B cell (primary cell): ENCODE data around the gene PHACTR2. TPM values are rescaled to one million over a fixed set of nuclear protein-coding genes. Genes with fewer than 3 reads are reported as not detected.
"Not testable (repeated sequence)": the region's sequence is repeated elsewhere in the genome, so short reads cannot be mapped to it uniquely, and the experiment has no call there.

Experiments
- ATAC-seq: fragments of 200-7000 bp; cut with Tn5 transposase; one replicate; pipeline ENCODE4 v1.10.0; 2021; ENCODE audit warnings: low read depth, mild to moderate bottlenecking, moderate number of reproducible peaks, moderate library complexity
- CTCF ChIA-PET: fragments of 350-600 bp; sonication (Branson Sonifier 250); formaldehyde crosslinking; loops from one replicate; lab custom pipeline; 2021; ENCODE audit warnings: antibody characterized with exemption, inconsistent platforms; lab: Charles Lee
- POLR2A ChIA-PET: fragments of 350-600 bp; sonication (Branson Sonifier 250); formaldehyde crosslinking; loops from one replicate; lab custom pipeline; 2021; ENCODE audit warnings: antibody characterized with exemption; lab: Charles Lee
- DNase-seq: peaks from one replicate; pipeline ENCODE4 v3.0.0; 2013
- H2AFZ ChIP-seq: 2 replicates; pipeline ENCODE4 v1.6.1; 2012; ENCODE audit warnings: mild to moderate bottlenecking, low read depth, low read length; ENCODE audit not compliant: insufficient read depth, poor library complexity, severe bottlenecking
- H3K27ac ChIP-seq, 2 donors: 1 replicate in 1 of 2; 2 replicates in 1 of 2; pipeline ENCODE4 v1.5.1; 2012 to 2013; ENCODE audit warnings: low read length in 2 of 2, mild to moderate bottlenecking in 2 of 2, moderate library complexity in 1 of 2
- H3K27me3 ChIP-seq, 4 experiments: fragments of 200-600 bp in 1 of 4; sonication (generic) in 1 of 4; replicated peaks in 1 of 4; 1 replicate in 2 of 4; 2 replicates in 2 of 4; pipeline versions ENCODE4 v1.6.1 to v1.7.0; 2013 to 2016; ENCODE audit warnings: low read length in 3 of 4, mild to moderate bottlenecking in 2 of 4, mixed read lengths in 1 of 4, moderate library complexity in 1 of 4; ENCODE audit not compliant: insufficient read depth in 4 of 4, control insufficient read depth in 3 of 4; ENCODE audit errors: control extremely low read depth in 1 of 4
- H3K36me3 ChIP-seq, 2 experiments: replicated peaks in 1 of 2; 1 replicate in 1 of 2; 2 replicates in 1 of 2; pipeline versions ENCODE4 v1.6.1 to v1.7.1; 2013; ENCODE audit warnings: low read length in 1 of 2; ENCODE audit not compliant: insufficient read depth in 2 of 2, control insufficient read depth in 1 of 2; ENCODE audit errors: control extremely low read depth in 1 of 2, extremely low read depth in 1 of 2
- H3K4me1 ChIP-seq, 2 donors: fragments of 200-600 bp in 1 of 2; sonication (generic) in 1 of 2; 1 replicate in 1 of 2; 2 replicates in 1 of 2; pipeline versions ENCODE4 v1.5.1 to v1.6.1; 2013 to 2017; ENCODE audit warnings: low read length in 2 of 2; ENCODE audit not compliant: control insufficient read depth in 2 of 2, insufficient read depth in 2 of 2
- H3K4me2 ChIP-seq: replicated peaks from 2 replicates; pipeline ENCODE3; 2012; ENCODE audit warnings: mild to moderate bottlenecking, low read depth, low read length; ENCODE audit not compliant: poor library complexity, severe bottlenecking
- H3K4me3 ChIP-seq, 5 experiments: fragments of 200-600 bp in 1 of 5; sonication (generic) in 1 of 5; 1 replicate in 3 of 5; 2 replicates in 2 of 5; pipeline versions ENCODE4 v1.5.1 to v1.7.0; 2011 to 2016; ENCODE audit warnings: low read length in 4 of 5, mild to moderate bottlenecking in 4 of 5, low read depth in 2 of 5, control low read depth in 1 of 5, moderate library complexity in 1 of 5; ENCODE audit not compliant: insufficient read depth in 1 of 5; ENCODE audit errors: control extremely low read depth in 1 of 5, extremely low read depth in 1 of 5
- H3K79me2 ChIP-seq: fragments of 200-600 bp; sonication (generic); one replicate; pipeline ENCODE4 v1.6.0; 2016; ENCODE audit warnings: low read length; ENCODE audit not compliant: control insufficient read depth, insufficient read depth
- H3K9ac ChIP-seq: fragments of 200-600 bp; sonication (generic); 2 replicates; pipeline ENCODE4 v1.6.1; 2017; ENCODE audit warnings: mild to moderate bottlenecking, low read length, moderate library complexity
- H3K9me3 ChIP-seq, 3 donors: one replicate each; pipeline versions ENCODE4 v1.6.1 to v1.7.1; 2013; ENCODE audit warnings: low read length in 2 of 3; ENCODE audit not compliant: control insufficient read depth in 2 of 3, insufficient read depth in 1 of 3; ENCODE audit errors: control extremely low read depth in 1 of 3
- H4K20me1 ChIP-seq: 2 replicates; pipeline ENCODE4 v1.6.0; 2012; ENCODE audit warnings: mild to moderate bottlenecking, low read length; ENCODE audit not compliant: insufficient read depth, control insufficient read depth, poor library complexity, severe bottlenecking
- H3K27ac Mint-ChIP-seq: one replicate; pipeline ENCODE4 v1.8.0; 2021; ENCODE audit warnings: mixed read lengths
- H3K27me3 Mint-ChIP-seq: one replicate; pipeline ENCODE4 v1.8.0; 2021; ENCODE audit warnings: mixed read lengths
- H3K4me1 Mint-ChIP-seq: one replicate; pipeline ENCODE4 v1.8.0; 2021; ENCODE audit warnings: mixed read lengths
- H3K4me3 Mint-ChIP-seq: one replicate; pipeline ENCODE4 v1.8.0; 2021; ENCODE audit warnings: mixed read lengths
- H3K9me3 Mint-ChIP-seq: one replicate; pipeline ENCODE4 v1.8.0; 2022; ENCODE audit warnings: mixed read lengths; ENCODE audit not compliant: insufficient read depth
- EZH2 ChIP-seq: IDR thresholded peaks from 2 replicates; pipeline ENCODE4 v1.6.1; 2012; ENCODE audit warnings: borderline replicate concordance, low read depth, mild to moderate bottlenecking, moderate library complexity, low read length; ENCODE audit not compliant: insufficient read depth, poor library complexity, severe bottlenecking
- WGBS: methylation state at CpG from one replicate; pipeline ENCODE4 v1.1.5; 2013; ENCODE audit warnings: missing lambda C conversion rate; ENCODE audit not compliant: insufficient coverage; 5-methylcytosine and 5-hydroxymethylcytosine counted together
- intact Hi-C: fragments of 100-400 bp; cut with micrococcal nuclease; formaldehyde crosslinking; loops from one replicate; pipeline ENCODE4 v1.10.0; 2022
- polyA plus RNA-seq: library from polyadenylated mRNA; depleted of rRNA; stranded (reverse); fragments of >200 nt; gene quantifications from 2 replicates; pipeline ENCODE4 v1.2.3, GENCODE V29; 2012
- total RNA-seq, 2 donors: library from RNA; stranded (reverse); fragments of 120-200 nt in 1 of 2; gene quantifications; 1 replicate in 1 of 2; 2 replicates in 1 of 2; pipeline versions ENCODE4 v1.2.3 to v1.2.4, GENCODE V29; 2013 to 2022

Gene PHACTR2
- total and polyA plus RNA-seq, 2 donors (not counting 1 experiment from before 2014, with no cell fraction given), result 1.1 to 10.6 TPM

DNA sequence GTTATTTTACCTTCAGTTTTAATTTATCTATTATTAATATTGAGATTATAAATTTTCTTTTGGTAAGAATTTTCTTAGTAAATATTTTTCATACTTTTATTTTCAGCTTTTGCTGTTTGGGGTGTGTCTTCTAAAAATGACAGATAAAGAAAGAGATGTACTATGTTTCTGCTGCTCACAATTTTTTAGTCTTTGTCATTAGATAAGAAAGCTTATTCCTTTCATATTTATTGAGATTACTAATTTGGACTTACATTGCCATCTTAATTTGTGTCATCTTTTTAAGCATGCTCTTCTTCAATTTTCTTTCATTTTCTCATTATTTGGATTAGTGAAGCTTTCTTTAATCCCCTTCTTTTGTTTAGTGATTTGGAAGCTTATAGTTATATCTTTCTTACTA is 13.6 kb upstream of the PHACTR2 start:
- no peaks in the 10 kb centered on the region for H3K27me3 ChIP-seq
- no peaks in the 10 kb centered on the region for H4K20me1 ChIP-seq
- no peaks in the 10 kb centered on the region for H3K4me1 ChIP-seq
- peaks cover 1 to 8% (median 3%) of the 10 kb centered on the region in 3 donors for H3K9me3 ChIP-seq
- no peak overlapping the region for H3K27ac ChIP-seq
- no peak overlapping the region for H3K9ac ChIP-seq
- ATAC-seq, result no peak
- H2AFZ ChIP-seq, result no peak overlapping the region
- H3K36me3 ChIP-seq, result no peaks in the 10 kb centered on the region
- Mint-ChIP-seq H3K27ac (no peak overlapping the region), H3K4me1 (no peaks in the 10 kb centered on the region), H3K9me3 (peaks cover 22% of the 10 kb centered on the region), H3K27me3 (no peaks in the 10 kb centered on the region), H3K4me3 (no peak overlapping the region)
- no peak for TF ChIP-seq EZH2
- ChIA-PET POLR2A (no interaction called here), CTCF (no interaction called here)
- no peak overlapping the region for H3K4me2 ChIP-seq
- DNase-seq, result no peak
- no peaks in the 10 kb centered on the region for H3K79me2 ChIP-seq
- intact Hi-C loops, result no loop called here
- no peak overlapping the region for H3K4me3 ChIP-seq

GRCh38 chr6:143666007-143666406 is 11.8 kb upstream of the PHACTR2 start:
- peaks cover 16% of the 10 kb centered on the region for H3K9me3 Mint-ChIP-seq
- H3K4me1 ChIP-seq, H3K4me1 Mint-ChIP-seq, ATAC-seq, H2AFZ ChIP-seq, H3K4me2 ChIP-seq, H3K36me3 ChIP-seq, CTCF ChIA-PET, H3K4me3 Mint-ChIP-seq, H3K9ac ChIP-seq, H3K79me2 ChIP-seq, H3K27me3 Mint-ChIP-seq, H3K4me3 ChIP-seq, H4K20me1 ChIP-seq, H3K27ac ChIP-seq, DNase-seq, H3K27ac Mint-ChIP-seq, POLR2A ChIA-PET, H3K9me3 ChIP-seq, intact Hi-C loops, H3K27me3 ChIP-seq: not testable (repeated sequence)
- WGBS, result no CpG with 5 or more reads among the region's 1 CpG

- DNase-seq, H3K9ac ChIP-seq, H3K27me3 ChIP-seq, H3K4me3 Mint-ChIP-seq, H3K4me1 Mint-ChIP-seq, H3K4me2 ChIP-seq, H3K27ac ChIP-seq, H3K4me3 ChIP-seq, POLR2A ChIA-PET, H2AFZ ChIP-seq, H3K79me2 ChIP-seq, H4K20me1 ChIP-seq, intact Hi-C loops, H3K4me1 ChIP-seq, H3K9me3 ChIP-seq, ATAC-seq, H3K27ac Mint-ChIP-seq, H3K36me3 ChIP-seq, H3K27me3 Mint-ChIP-seq: not testable (repeated sequence)
- peaks cover 12% of the 10 kb centered on the region for H3K9me3 Mint-ChIP-seq
- CTCF ChIA-PET, result interaction anchor here (0.6 kb wide), 1 partner anchor 189 kb away, joined by 3 read pairs; no protein-coding TSS in a partner anchor
- no CpG with 5 or more reads among the region's 1 CpG for WGBS
These were observed 8.3 kb upstream of the PHACTR2 start for GRCh38 chr6:143669483-143669882.
